Endothelial cell of hepatic sinusoid (primary cell): ENCODE measurements around the gene EEIG1.

Experiments
- in situ Hi-C: cut with HindIII; loops from 2 replicates; pipeline ENCODE4 v1.10.0; 2017; ENCODE audit warnings: low sequenced_read_pairs

EEIG1 gene

DNA sequence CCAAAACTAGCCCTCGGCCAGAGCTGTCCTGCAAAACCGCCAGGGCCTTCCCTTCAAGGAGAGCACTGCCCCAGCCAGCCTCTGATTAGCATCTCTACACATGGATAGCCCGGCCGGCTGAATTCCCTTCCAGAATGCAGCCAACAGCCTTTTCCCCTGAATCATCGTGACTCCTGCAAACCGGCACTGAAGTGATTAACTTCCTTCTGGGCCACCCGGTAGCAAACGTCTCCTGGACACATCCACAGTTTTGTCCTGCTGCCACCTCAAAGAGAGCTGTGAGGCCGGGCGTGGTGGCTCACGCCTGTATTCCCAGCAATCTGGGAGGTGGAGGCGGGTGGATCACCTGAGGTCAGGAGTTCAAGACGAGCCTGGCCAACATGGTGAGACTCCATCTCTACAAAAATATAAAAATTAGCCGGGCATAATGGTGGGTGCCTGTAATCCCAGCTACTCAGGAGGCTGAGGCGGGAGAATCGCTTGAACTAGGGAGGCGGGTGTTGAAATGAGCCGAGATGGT lies 21.1 kb upstream of the EEIG1 start:
- in situ Hi-C loops: no loop called here

DNA sequence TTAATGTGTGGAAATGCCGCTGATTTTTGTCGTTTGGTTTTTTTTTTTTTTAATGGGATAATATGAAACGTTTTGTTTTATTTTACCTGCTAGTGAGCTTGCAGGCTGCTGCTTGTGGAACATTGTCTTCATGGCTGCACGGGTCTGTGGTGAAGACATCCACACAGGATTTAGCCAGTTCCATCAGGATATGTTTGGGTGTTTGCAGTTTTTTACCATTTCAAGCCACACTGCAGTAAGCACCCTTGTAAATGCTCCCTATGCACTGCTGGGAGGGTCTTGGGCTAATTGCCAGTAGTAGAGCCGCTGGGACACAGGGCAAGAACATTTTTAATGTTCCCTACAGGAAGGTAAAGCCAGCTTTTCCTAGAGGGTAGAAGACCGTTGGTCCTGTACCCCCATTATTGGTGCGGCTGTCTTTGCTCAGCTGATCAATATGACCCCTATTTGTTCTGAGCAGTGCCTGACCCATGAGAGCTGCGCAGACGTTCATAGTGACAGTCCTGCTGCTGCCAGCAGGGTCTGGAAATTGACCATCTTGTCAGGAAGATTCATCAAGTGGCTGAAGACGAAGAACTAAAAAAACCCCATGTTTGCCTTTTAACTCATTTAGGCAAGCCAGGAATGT lies 20.5 kb upstream of the EEIG1 start:
- in situ Hi-C loops: no loop called here

DNA sequence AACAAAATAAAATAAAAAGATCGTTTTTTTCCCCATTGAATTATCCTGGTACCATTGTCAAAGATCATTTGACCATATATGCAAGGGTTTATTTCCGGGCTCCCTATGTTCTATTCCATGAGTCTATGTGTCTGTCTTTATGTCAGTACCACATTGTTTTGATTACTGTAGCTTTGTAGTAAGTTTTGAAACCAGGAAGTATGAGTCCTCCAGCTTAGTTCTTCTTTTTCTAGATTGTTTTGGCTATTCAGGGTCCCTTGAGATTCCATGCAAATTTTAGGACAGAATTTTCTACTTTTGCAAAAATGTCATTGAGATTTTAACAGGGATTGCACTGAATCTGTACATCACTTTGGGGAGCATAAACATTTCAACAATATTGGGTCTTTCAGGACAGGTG lies 18.7 kb upstream of the EEIG1 start:
- in situ Hi-C loops: no loop called here

DNA sequence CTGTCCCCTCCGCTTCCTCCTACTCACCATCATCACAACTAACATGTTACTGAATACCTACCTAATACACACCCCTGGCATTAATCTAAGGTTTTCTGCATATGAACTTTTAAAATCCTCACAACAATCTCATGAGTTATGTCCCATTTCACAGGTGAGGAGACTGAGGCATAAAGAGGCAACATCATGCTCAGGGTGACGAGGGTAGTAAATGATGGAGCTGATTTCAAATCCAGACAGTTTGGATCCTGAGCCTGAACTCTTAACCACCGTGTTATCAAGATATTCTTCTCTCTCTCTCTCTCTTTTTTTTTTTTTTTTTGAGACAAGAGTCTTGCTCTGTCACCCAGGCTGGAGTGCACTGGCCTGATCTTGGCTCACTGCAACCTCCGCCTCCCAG lies 12.9 kb upstream of the EEIG1 start:
- in situ Hi-C loops: no loop called here

DNA sequence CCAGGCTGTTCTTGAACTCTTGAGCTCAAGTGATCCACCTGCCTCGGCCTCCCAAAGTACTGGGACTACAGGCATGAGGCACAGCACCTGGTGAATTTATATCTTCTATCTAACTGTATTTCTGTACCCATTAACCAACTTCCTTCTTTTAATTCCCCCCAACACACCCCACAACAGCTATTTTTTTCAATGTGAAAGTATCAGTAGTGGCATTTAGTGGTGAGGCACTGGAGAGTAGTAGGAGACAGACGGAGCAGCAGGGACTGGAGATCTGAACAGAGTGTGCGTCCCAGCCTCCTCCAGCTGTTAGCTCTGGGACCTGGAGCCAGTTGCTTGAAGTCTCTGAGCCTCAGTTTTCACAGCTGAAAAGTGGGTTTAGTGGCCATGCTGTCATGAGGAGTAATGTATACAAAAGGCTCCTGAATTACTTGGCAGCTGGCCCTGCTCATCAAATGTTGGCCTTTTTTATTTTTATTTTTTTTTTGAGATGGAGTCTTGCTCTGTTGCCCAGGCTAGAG lies 11.0 kb upstream of the EEIG1 start:
- in situ Hi-C loops: no loop called here

DNA sequence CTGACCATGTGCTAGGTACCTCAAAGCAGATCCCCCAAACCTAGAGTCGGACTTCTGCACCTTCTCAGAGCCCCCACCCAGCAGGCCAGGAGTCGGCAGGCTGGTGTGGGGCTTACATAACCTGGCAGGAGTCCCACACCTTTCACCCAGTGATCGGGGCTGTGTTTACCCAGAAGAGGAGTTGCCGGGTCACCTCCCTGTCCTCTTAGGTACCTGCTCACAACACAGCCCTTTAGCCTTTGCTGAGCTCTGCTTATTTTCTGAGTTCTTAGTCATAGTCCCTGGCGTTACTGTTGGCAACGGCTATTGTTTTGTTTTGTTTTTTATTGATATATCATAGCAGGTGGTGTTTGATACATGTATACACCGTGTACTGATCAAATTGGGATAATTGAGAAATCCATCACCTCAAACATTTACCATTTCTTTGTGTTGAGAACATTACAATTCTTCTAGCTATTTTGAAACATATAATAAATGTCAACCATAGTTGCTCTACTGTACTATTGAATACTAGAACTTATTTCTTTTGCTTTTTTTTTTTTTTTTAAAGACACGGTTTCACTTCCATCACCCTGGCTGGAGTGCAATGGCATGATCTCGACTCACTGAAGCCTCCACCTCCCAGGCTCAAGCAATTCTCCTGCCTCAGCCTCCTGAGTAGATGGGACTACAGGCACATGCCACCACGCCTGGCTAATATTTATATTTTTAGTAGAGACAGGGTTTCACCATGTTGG lies 10.4 kb upstream of the EEIG1 start:
- in situ Hi-C loops: no loop called here

DNA sequence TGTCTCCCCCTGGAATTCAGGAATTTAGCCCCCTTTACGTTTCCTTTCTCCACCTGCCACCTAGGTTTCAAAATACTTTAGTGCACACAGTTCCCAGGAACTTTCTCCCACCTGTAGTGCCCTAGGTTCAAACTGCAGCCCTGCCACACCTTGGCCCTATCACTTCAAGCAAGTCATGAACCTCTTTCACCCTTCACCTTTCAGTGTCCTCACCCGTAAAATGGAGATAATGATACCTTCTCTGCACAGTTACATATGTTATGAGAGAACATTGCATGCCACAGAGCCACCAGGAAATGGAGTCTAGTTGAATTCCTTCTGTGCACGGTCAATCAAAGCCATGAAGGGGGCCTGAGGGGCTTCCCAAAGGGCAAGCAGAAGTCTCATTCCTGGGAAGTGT lies 9.8 kb upstream of the EEIG1 start:
- in situ Hi-C loops: no loop called here

DNA sequence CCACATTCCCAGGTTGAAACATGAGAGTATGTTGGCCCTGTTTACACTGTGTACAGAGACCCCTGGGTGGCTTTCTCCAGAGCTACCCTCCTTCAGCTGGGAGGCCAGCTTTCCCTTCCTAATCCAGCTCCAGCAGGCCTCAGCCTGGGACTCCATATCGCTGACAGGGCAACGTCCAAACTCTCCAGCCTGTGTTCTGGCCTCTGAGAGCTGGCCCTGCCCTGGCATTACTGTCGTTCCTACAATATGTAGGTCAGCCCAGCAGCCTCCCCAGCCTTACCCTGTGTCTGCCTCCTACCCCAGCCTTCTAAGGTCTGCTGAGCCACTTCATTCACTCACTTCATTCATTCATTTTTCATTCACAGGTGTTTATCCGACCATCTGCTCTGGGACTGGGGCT lies 8.3 kb upstream of the EEIG1 start:
- in situ Hi-C loops: no loop called here

DNA sequence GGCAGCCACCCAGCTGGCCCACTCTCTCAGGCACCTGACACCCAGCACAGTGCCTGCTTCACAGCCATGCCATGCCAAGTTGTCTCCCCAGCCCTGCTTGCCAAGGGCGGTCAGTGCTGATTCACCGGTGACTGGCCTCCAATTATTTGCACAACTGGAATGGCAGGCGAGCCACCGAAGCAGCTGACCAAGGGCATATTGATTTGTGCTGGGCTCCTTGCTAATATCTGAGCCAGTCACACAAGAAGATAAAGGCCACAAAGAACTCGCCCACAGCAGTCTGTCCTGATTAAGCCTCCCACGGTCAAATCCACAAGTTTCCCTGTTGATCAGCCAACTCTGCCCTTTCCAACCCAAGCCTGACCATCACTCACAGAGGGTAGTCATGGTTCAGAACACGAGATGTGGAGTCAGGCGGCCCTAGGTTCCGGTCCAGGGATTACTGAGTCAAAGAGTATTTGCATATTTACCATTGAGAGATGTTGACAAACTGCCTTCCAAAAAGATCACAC lies 6.4 kb upstream of the EEIG1 start:
- in situ Hi-C loops: no loop called here

DNA sequence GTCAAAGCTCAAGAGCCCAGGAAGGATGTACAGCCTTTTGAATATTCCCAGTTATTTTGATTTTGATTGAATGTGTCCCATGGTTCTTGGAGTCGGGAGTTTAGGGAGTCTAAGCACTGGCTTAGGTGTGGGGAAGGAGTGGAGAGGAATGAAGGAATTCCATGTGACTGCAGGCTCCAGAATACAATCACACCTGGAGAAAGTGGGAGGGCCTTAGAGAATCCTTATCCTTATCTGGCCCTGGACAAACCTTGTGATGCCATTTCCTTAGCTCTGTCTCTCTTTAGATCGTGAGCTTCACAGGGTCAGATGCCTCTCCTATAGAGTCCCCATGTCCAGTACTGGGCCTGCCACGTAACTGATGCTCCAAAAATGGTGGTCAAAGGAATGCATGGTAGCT lies 4.2 kb upstream of the EEIG1 start:
- in situ Hi-C loops: no loop called here

DNA sequence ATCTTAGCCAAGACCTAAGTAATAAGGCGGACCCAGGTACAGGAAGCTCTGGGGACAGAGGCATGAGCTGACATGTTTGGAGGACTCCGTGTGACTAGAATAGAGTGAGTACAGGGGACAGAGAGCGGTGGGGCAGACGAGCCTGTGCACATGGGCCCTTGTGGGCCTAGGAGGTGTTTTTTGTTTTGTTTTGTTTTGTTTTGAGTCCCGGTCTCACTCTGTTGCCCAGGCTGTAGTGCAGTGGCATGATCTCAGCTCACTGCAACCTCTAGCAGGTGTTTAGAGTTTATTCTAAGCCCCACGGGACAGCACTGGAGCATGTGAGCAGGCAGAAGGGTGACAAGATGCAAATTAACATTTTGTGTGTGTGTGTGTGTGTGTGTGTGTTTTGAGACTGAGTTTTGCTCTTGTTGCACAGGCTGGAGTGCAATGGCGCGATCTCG lies 3.1 kb upstream of the EEIG1 start:
- in situ Hi-C loops: loop anchor here (5.0 kb wide), 3 partner anchors 47 to 93 kb away; partner anchors contain the start of gene DPM2

DNA sequence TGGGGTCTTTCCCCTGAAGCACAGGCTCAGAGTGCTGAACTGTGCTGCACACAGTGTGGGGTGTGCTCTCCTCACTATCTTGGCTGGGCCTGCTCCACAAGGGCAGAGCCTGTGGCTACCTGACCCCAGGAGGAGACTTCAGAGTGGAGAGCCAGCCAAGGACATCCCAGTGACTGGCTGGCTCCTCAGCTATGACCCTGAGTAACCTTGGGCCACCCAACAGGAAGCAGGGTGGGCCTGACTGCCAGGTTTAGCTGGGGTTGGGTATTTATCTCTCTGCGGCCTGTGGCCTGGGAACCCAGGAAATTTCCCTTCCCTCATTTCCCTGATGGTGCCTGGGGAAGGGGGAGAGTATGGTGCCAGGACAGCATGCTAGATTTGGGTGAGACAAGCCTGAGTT lies 2.1 kb upstream of the EEIG1 start:
- in situ Hi-C loops: loop anchor here (5.0 kb wide), 3 partner anchors 46 to 94 kb away; partner anchors contain the start of gene DPM2

DNA sequence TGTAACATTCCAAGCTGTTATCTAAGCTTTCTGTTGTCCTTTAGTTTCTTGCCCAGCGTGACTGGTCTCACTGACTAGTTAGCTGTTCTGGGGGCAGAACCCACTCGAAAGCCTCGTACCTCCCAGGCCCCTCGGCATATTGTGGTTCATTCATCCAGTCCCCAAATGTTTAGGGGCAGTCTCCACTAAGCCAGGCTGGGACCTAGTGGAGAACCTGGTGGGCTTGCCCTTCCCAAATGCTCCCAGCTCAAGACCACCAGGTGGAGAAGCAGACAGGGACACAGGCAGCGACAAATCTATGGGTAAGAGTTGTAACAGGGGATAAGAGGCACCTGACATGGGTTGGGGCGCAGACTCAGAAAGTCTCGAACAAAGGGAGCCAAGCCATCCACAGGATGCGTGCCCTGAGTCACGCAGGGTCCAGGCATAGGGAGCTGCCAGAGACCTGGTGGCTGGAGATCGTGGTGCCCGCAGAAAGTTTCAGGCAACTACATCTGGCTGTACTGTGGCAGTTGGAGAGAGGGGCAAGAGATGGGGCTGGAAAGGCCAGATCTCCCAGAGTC lies 851 bp upstream of the EEIG1 start:
- in situ Hi-C loops: loop anchor here (5.0 kb wide), 3 partner anchors 44 to 96 kb away; partner anchors contain the start of gene DPM2

DNA sequence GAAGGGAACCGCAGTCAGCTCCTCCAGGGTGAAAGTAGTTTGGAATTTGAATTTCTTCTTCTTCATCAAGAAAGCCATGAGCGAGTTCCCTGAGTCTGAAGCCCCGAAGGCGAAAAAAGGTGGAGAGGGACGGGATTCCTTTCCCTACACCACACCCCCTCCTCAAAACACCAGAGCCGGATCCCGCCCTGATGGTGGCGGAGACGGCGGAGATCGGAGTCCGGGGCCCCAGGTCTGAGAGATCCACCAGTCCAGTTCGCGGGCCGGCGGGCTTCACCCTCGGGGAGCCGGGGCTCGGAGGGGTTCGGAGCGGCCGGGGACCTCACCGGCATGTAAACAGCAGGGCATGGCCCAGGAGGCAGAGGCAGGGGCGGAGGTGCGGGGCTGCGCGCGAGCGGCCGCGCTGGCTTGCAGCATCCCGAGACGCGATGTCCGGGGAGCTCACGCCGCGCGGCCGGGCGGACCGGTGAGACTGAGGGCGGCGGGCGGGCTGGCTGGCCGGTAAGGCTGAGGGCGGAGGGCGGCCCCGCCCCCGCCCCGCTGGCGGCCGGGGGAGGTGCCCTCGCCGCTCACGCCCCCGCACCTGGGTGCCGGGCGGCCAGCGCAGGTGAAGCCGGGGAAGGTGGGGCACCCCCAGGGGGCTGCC lies 606 bp downstream of the EEIG1 start:
- in situ Hi-C loops: loop anchor here (5.0 kb wide), 3 partner anchors 43 to 97 kb away; partner anchors contain the start of gene DPM2

DNA sequence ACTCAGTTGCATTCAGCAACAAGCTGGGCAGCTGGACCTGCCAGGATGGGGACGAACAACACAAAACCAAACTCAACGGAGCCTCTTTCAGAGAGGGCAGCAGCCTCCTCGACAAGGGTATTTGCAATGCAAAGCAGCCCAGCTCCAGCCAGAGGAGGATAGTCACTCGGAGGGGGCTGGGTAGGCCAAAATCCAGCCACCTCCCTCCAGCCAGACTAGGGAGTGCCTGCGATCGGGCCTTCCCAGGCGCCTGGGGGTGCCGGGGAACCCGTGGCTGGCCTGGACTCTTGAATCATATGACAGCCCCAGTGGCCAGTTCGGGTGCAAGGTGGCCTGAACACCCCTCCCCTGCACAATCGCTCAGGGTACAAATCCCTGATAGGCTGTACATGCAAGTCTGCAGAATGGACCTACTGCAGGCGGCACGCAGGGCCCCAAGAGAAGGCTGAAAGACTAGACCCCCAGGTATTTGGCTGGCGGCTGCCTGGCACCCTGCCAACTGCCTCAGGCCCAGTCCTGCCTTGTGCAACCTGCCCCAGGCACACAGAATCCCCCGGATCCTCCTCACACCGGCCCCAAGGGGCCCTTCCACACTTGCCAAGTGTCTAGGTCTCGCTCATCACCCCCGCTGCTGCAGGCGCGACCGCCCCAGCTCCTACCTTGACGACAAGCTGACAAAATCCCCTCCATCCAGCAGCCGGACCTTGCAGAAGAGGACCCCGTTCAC lies 1.3 kb downstream of the EEIG1 start:
- in situ Hi-C loops: loop anchor here (5.0 kb wide), 3 partner anchors 42 to 98 kb away; partner anchors contain the start of gene DPM2

DNA sequence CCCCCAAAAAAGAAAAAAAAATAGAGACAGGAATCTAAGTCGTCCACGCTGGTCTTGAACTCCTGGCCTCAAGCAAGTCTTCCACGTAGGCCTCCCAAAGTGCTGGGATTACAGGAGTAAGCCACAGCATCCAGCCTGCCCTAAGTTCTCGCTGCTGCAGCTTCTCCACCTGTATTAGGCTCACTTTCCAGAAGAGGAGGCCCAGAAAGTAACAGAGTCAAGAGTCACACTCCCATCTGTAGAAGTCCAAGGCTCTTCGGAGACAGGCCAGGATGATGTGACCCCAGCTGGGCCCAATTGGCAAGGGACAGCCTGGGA lies 1.8 kb downstream of the EEIG1 start:
- in situ Hi-C loops: no loop called here

DNA sequence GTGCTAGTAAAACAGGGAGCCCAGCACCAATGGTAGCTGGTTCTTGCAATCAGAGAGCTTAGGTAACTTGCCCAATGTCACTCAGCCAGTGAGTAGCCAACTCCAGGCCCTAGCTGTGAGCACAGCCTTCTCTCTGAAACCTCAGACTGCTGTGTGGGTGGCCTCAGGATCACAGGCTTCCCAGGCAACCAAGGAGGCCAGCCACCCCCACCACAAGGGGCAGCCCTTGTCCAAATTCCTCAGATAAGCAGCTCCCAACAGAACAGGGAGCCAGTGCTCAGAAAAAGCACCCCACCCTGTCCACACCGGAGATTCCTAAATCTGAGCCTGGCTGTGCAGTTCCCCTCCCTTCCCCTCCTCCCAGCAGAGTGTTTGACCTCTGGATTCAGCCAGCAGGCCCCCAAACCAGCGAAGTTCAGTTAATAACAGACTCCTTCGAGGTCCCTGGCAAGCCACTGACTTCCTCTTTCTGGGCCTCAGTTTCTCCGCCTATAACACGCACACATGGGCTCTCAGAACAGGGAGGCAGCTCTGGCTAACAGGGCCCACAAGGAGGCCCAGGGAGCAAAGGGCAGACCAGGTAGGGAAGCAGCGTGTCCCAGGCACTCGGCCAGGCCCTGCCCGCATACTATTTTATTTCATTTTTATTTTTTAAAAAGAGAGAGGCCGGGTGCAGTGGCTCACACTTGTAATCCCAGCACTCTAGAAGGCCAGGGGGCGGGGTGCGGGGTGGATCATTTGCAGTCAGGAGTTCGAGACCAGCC lies 2.7 kb downstream of the EEIG1 start:
- in situ Hi-C loops: no loop called here

DNA sequence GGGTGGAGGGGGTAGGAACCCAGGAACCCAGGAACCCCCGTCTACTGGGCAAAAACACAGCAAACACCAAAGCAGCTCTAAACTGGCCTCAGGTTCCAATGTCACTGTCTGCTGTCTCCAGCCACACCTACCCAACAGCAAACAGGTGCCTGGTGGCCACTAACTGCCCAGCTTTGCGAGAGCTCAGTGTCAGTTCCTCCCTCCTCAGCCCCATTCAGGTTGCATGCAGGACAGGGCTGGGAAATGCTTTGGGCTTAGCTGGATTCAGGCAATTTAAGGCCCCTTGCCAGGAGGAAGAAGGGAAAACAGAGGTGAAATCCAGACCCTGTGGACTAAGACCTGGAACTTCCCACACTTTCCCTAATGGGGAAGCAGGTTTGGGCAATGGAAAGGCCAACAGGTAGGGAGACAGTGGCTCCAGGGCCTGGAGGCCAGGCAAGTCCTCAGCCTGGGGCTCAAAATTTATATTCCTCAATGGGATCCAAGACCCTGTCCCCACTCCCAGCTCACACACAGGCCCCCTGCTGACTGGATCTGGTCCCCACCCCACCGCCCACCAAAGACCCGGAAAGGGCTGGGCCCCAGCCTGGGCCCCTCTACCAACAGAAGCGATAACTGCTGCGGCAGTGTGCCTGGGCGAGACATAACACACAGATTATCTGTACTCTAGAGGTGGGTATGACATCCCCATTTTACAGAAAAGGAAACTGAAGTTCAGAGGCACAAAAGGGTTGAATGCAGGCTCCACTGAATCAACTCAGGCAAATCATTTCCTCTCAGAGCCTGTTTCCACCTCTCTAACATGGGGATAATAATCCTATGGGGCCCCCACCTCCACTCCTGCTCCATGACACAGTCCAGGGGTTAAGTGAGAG lies 3.5 kb downstream of the EEIG1 start:
- in situ Hi-C loops: no loop called here

DNA sequence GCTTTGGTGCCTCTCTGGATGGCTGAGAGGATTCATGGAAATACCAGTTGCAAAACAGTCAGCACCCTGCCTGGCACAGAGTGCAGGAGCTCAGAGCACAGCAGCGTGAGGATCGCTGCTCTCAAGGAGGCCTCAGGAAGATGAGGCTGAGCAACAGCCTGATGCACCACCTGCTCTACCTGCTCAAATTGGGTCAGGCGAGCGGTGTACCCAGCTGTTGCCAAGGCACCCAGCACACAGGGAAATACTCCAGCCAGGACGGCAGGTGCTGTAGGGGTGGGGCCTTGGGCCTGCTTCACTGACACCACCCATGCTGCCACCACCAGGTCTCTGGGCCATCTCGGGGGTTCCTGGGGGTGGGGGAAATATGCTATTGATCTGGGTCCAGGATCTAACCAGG lies 4.3 kb downstream of the EEIG1 start:
- in situ Hi-C loops: no loop called here
